PC-3 (cell line): ENCODE results near the gene DPP7.
"Not testable (repeated sequence)": the region's sequence is repeated elsewhere in the genome, so short reads cannot be mapped to it uniquely, and the experiment has no call there.

Source experiments
- CTCF ChIP-seq: fragments of 300-600 bp; sonication (generic); conservative IDR thresholded peaks from 2 replicates; pipeline ENCODE4 v1.5.1; 2017; ENCODE audit warnings: antibody characterized with exemption, low read depth, mild to moderate bottlenecking, low read length
- EZH2 ChIP-seq: fragments of 300-600 bp; sonication (generic); IDR thresholded peaks from one replicate; pipeline ENCODE4 v1.6.1; 2017; ENCODE audit warnings: antibody characterized with exemption, mild to moderate bottlenecking, low read length; ENCODE audit not compliant: unreplicated experiment
- EZH2phosphoT487 ChIP-seq: fragments of 300-600 bp; sonication (generic); IDR thresholded peaks from 2 replicates; pipeline ENCODE4 v1.6.1; 2018; ENCODE audit warnings: mild to moderate bottlenecking, antibody characterized with exemption, low read length, borderline replicate concordance

GRCh38 chr9:137122796-137123467 is 8.4 kb upstream of the DPP7 start:
- not testable (repeated sequence) for TF ChIP-seq EZH2, CTCF, EZH2phosphoT487
